GM21390 (cell line): ENCODE measurements around the gene SYCP2.
"Not testable (repeated sequence)": the region's sequence is repeated elsewhere in the genome, so short reads cannot be mapped to it uniquely, and the experiment has no call there.

Experiments
- ATAC-seq: cut with Tn5 transposase; IDR thresholded peaks from one replicate; pipeline ENCODE4 v1.9.1; 2021; ENCODE audit not compliant: unreplicated experiment

The SYCP2 gene

GRCh38 chr20:59903621-59904020 lies 29.8 kb downstream of the SYCP2 start:
- ATAC-seq: no peak

GRCh38 chr20:59902470-59902869 lies 31.0 kb downstream of the SYCP2 start:
- ATAC-seq: no peak

GRCh38 chr20:59895908-59896307 lies 37.5 kb downstream of the SYCP2 start:
- no peak for ATAC-seq

GRCh38 chr20:59891581-59891980 lies 41.9 kb downstream of the SYCP2 start:
- no peak for ATAC-seq

- not testable (repeated sequence) for ATAC-seq
Observed at GRCh38 chr20:59890035-59890434, 43.4 kb downstream of the SYCP2 start.

GRCh38 chr20:59888050-59888449 lies 45.4 kb downstream of the SYCP2 start:
- ATAC-seq: no peak

GRCh38 chr20:59884494-59884893 lies 48.9 kb downstream of the SYCP2 start:
- ATAC-seq: no peak

- peak; percentile 51 for ATAC-seq
Observed at GRCh38 chr20:59880198-59880597, 53.2 kb downstream of the SYCP2 start.

- peak; percentile 57 for ATAC-seq
Observed at GRCh38 chr20:59873409-59873808, 60.0 kb downstream of the SYCP2 start.

- no peak for ATAC-seq
Observed at GRCh38 chr20:59871096-59871495, 62.3 kb downstream of the SYCP2 start.

- ATAC-seq: no peak
Observed at GRCh38 chr20:59866338-59866737, 67.1 kb downstream of the SYCP2 start.

GRCh38 chr20:59864726-59865125 lies 68.7 kb downstream of the SYCP2 start:
- ATAC-seq: no peak

- ATAC-seq: no peak
Observed at GRCh38 chr20:59863058-59863457, 70.4 kb downstream of the SYCP2 start.

GRCh38 chr20:59861401-59861800 lies 72.0 kb downstream of the SYCP2 start:
- ATAC-seq: no peak

- no peak for ATAC-seq
Observed at GRCh38 chr20:59858425-59858824, 75.0 kb downstream of the SYCP2 start.

GRCh38 chr20:59857966-59858365 lies 75.5 kb downstream of the SYCP2 start:
- no peak for ATAC-seq

GRCh38 chr20:59856941-59857340 lies 76.5 kb downstream of the SYCP2 start:
- ATAC-seq: not testable (repeated sequence)

- not testable (repeated sequence) for ATAC-seq
Observed at GRCh38 chr20:59856526-59856925, 76.9 kb downstream of the SYCP2 start.

GRCh38 chr20:59850018-59850641 lies 83.3 kb downstream of the SYCP2 start:
- ATAC-seq: no peak

GRCh38 chr20:59848182-59848581 lies 85.3 kb downstream of the SYCP2 start:
- ATAC-seq: no peak

- no peak for ATAC-seq
Observed at GRCh38 chr20:59845472-59845871, 88.0 kb downstream of the SYCP2 start.

- ATAC-seq: no peak
Observed at GRCh38 chr20:59839400-59839799, 94.0 kb downstream of the SYCP2 start.
